ENCODE measurements around the gene LYPD3. TPM values are rescaled to one million over a fixed set of nuclear protein-coding genes. Genes with fewer than 3 reads are reported as not detected.

LYPD3 gene
- total RNA-seq, 4 donors from 2014 or later = 185 to 612 (median 483) TPM

DNA sequence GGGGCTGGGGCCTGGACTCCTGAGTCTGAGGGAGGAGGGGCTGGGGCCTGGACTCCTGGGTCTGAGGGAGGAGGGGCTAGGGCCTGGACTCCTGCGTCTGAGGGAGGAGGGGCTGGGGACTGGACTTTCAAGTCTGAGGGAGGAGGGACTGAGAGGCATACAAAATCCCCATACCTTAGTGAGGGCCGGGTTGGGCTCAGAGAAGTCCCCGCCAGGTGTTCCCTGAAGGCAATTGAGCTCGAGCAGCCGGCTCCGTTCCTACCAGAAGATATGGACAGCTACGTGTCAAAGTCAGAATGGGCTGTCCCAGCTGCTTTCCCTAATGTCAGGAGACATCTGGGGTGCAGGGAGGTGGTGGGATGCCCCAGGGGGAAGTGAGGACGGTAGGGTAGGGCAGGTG is 29.7 kb upstream of the LYPD3 start:
- no peak for DNase-seq (ENCODE audit: low spot score in 2 of 2)
- H3K27me3 ChIP-seq = no peaks in the 10 kb centered on the region
- no peaks in the 10 kb centered on the region for H3K9me3 ChIP-seq
- H3K4me1 ChIP-seq = no peaks in the 10 kb centered on the region
- H3K4me3 ChIP-seq = no peak overlapping the region
- WGBS = 65% methylated on average over 8 of the region's 8 CpGs
- H3K36me3 ChIP-seq = peaks cover 57% of the 10 kb centered on the region
- no peak overlapping the region for H3K27ac ChIP-seq
- TF ChIP-seq POLR2A (IDR thresholded peaks at IDR 0.05) = no peak
- TF ChIP-seq, protein P1, sequence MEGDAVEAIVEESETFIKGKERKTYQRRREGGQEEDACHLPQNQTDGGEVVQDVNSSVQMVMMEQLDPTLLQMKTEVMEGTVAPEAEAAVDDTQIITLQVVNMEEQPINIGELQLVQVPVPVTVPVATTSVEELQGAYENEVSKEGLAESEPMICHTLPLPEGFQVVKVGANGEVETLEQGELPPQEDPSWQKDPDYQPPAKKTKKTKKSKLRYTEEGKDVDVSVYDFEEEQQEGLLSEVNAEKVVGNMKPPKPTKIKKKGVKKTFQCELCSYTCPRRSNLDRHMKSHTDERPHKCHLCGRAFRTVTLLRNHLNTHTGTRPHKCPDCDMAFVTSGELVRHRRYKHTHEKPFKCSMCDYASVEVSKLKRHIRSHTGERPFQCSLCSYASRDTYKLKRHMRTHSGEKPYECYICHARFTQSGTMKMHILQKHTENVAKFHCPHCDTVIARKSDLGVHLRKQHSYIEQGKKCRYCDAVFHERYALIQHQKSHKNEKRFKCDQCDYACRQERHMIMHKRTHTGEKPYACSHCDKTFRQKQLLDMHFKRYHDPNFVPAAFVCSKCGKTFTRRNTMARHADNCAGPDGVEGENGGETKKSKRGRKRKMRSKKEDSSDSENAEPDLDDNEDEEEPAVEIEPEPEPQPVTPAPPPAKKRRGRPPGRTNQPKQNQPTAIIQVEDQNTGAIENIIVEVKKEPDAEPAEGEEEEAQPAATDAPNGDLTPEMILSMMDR (IDR thresholded peaks at IDR 0.05) = no peak
- no peak for TF ChIP-seq POLR2AphosphoS5 (IDR thresholded peaks at IDR 0.05)
- TF ChIP-seq EP300 (IDR thresholded peaks at IDR 0.05) = no peak

DNA sequence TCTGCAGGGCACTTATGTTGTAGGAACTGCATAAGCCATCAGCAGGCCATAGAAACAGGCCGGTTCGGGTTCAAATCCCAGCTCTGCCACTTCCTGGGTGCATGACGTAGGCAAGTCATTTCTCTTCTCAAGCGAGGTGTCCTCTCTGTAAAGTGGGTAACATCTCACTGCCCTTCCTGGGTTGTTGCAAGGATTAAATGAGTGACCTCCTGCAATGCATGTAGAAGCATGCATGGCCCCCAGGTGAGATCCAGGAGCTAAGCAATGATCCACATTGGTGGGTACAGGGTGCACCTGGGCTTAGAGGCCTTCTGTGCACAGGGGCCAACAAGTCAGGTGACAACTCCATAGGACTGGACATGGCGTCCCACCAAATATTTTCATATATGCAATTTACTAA is 25.4 kb upstream of the LYPD3 start:
- H3K36me3 ChIP-seq = peaks cover 33% of the 10 kb centered on the region
- no peak overlapping the region for H3K4me3 ChIP-seq
- H3K4me1 ChIP-seq = no peaks in the 10 kb centered on the region
- H3K27me3 ChIP-seq = no peaks in the 10 kb centered on the region
- WGBS = 100% methylated on average over 4 of the region's 5 CpGs
- no peaks in the 10 kb centered on the region for H3K9me3 ChIP-seq
- TF ChIP-seq POLR2AphosphoS5 (IDR thresholded peaks at IDR 0.05) = no peak
- TF ChIP-seq POLR2A (IDR thresholded peaks at IDR 0.05) = no peak
- TF ChIP-seq, protein P1 (IDR thresholded peaks at IDR 0.05) = no peak
- TF ChIP-seq EP300 (IDR thresholded peaks at IDR 0.05) = no peak
- no peak overlapping the region for H3K27ac ChIP-seq
- no peak for DNase-seq (ENCODE audit: low spot score in 2 of 2)

DNA sequence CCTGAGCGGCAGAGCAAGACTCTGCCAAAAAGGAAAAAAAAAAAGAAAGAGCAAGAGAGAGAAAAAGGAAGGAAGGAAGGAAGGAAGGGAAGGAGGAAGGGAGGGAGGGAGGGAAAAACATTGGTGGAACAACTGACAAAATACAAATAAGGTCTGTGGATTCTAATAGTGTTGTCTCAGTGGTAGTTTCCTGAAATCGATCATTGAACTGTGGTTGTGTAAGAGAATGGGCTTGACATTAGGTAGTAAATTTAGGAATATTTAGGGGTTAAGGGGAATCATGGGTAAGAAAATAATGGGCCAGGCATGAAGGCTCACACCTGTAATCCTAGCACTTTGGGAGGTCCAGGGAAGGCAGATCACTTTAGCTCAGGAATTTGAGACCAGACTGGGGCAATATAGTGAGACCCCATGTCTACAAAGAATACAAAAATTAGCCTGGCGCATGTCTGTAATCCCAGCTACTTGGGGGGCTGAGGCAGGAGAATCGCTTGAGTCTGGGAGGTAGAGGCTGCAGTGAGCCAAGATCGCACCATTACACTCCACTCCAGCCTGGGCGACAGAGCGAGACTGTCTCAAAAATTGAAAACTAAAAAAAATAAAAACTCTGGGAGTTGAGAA is 24.7 kb upstream of the LYPD3 start:
- Histone ChIP-seq H3K36me3 (peaks cover 27% of the 10 kb centered on the region), H3K4me1 (no peaks in the 10 kb centered on the region), H3K27ac (no peak overlapping the region), H3K4me3 (no peak overlapping the region), H3K9me3 (no peaks in the 10 kb centered on the region), H3K27me3 (no peaks in the 10 kb centered on the region)
- no peak for TF ChIP-seq POLR2AphosphoS5 (IDR thresholded peaks at IDR 0.05)
- TF ChIP-seq EP300 (IDR thresholded peaks at IDR 0.05) = no peak
- no peak for TF ChIP-seq POLR2A (IDR thresholded peaks at IDR 0.05)
- TF ChIP-seq, protein P1 (IDR thresholded peaks at IDR 0.05) = no peak
- DNase-seq (ENCODE audit: low spot score in 2 of 2) = no peak
- WGBS = 97% methylated on average over 7 of the region's 7 CpGs

DNA sequence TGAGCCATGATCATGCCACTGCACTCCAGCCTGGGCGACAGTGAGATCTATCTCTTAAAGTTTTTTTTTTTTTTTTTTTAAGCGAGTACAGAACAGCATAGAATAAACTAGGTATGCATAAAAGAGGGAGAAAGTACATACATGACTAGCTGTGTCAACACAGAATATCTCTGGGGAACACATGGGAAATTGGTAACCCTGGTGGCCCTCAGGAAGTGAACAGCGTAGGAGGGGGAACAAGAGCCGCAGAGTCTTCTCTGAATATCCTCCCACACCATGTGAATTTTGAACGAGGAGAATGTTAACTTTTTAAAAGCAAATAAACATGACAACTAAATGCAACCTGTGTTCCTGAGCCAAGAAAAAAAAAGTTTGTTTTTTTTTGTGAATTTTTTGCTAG is 23.9 kb upstream of the LYPD3 start:
- H3K27me3 ChIP-seq = no peaks in the 10 kb centered on the region
- DNase-seq (ENCODE audit: low spot score in 2 of 2) = no peak
- H3K4me1 ChIP-seq = no peaks in the 10 kb centered on the region
- no peaks in the 10 kb centered on the region for H3K9me3 ChIP-seq
- peaks cover 19% of the 10 kb centered on the region for H3K36me3 ChIP-seq
- no peak overlapping the region for H3K4me3 ChIP-seq
- 65% methylated on average over 5 of the region's 5 CpGs for WGBS
- H3K27ac ChIP-seq = no peak overlapping the region
- TF ChIP-seq EP300 (IDR thresholded peaks at IDR 0.05) = no peak
- TF ChIP-seq, protein P1 (IDR thresholded peaks at IDR 0.05) = no peak
- TF ChIP-seq POLR2A (IDR thresholded peaks at IDR 0.05) = no peak
- no peak for TF ChIP-seq POLR2AphosphoS5 (IDR thresholded peaks at IDR 0.05)

DNA sequence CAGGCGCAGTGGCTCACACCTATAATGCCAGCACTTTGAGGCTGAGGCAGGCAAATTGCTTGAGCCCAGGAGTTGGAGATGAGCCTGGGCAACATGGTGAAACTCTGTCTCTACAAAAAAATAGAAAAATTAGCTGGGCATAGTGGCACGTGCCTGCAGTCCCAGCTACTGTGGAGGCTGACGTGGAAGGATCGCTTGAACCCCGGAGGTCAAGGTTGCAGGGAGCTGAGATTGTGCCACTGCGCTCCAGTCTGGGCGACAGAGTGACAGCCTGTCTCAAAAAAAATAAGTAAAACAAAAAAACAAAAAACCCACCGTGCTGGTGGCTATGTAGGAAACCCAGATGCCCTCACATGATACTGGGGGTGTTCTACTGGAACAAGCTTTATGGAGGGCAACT is 22.8 kb upstream of the LYPD3 start:
- H3K27me3 ChIP-seq = no peaks in the 10 kb centered on the region
- H3K9me3 ChIP-seq = no peaks in the 10 kb centered on the region
- H3K4me1 ChIP-seq = no peaks in the 10 kb centered on the region
- DNase-seq (ENCODE audit: low spot score in 2 of 2) = no peak
- H3K36me3 ChIP-seq = peaks cover 17% of the 10 kb centered on the region
- TF ChIP-seq POLR2AphosphoS5 (IDR thresholded peaks at IDR 0.05) = no peak
- TF ChIP-seq, protein P1 (IDR thresholded peaks at IDR 0.05) = no peak
- WGBS = 91% methylated on average over 8 of the region's 8 CpGs
- no peak overlapping the region for H3K27ac ChIP-seq
- no peak overlapping the region for H3K4me3 ChIP-seq
